Small intestine (tissue), 7 donors: Measurements from ENCODE around the gene CDH23. TPM values are rescaled to one million over a fixed set of nuclear protein-coding genes. Genes with fewer than 3 reads are reported as not detected.

Experiments
- DNase-seq, 2 donors: peaks; one replicate each; pipeline versions ENCODE4 v3.0.0 to v3.0.0-alpha.2; 2013
- FAIRE-seq: peaks from 2 replicates; lab custom pipeline; 2012; peaks lifted over from hg19 to GRCh38; lab: Jason Lieb, UNC
- H3K27ac ChIP-seq, 3 donors: one replicate each; pipeline ENCODE4 v1.5.1; 2013; ENCODE audit warnings: low read length in 2 of 3, mild to moderate bottlenecking in 2 of 3, control low read depth in 1 of 3, inconsistent platforms in 1 of 3, low read depth in 1 of 3, moderate library complexity in 1 of 3
- H3K27me3 ChIP-seq, 3 donors: one replicate each; pipeline ENCODE4 v1.6.1; 2013; ENCODE audit warnings: low read length in 3 of 3, inconsistent platforms in 1 of 3; ENCODE audit not compliant: control insufficient read depth in 3 of 3, insufficient read depth in 3 of 3
- H3K36me3 ChIP-seq, 3 donors: one replicate each; pipeline ENCODE4 v1.6.1; 2013; ENCODE audit warnings: low read length in 3 of 3, inconsistent platforms in 1 of 3, low read depth in 1 of 3, mild to moderate bottlenecking in 1 of 3, moderate library complexity in 1 of 3; ENCODE audit not compliant: control insufficient read depth in 3 of 3, insufficient read depth in 2 of 3
- H3K4me1 ChIP-seq, 3 donors: one replicate each; pipeline ENCODE4 v1.6.1; 2013; ENCODE audit warnings: low read length in 2 of 3, inconsistent platforms in 1 of 3, low read depth in 1 of 3, mild to moderate bottlenecking in 1 of 3, moderate library complexity in 1 of 3; ENCODE audit not compliant: control insufficient read depth in 3 of 3, insufficient read depth in 2 of 3
- H3K4me3 ChIP-seq, 3 donors: one replicate each; pipeline ENCODE4 v1.5.1; 2013; ENCODE audit warnings: low read length in 3 of 3, control low read depth in 1 of 3, inconsistent platforms in 1 of 3, low read depth in 1 of 3, mild to moderate bottlenecking in 1 of 3, moderate library complexity in 1 of 3
- H3K9me3 ChIP-seq, 2 donors: one replicate each; pipeline ENCODE4 v1.6.1; 2013; ENCODE audit warnings: low read depth in 1 of 2, low read length in 1 of 2; ENCODE audit not compliant: control insufficient read depth in 2 of 2, insufficient read depth in 1 of 2
- WGBS, 3 donors: extraction: QIAGEN DNeasy Blood & Tissue Kit; methylation state at CpG; one replicate each; pipeline ENCODE4 v1.1.7; 2013; 5-methylcytosine and 5-hydroxymethylcytosine counted together
- polyA plus RNA-seq, 4 donors: library from polyadenylated mRNA; stranded (reverse) in 3 of 4; unstranded in 1 of 4; fragments of 200-250 nt in 3 of 4; fragments of 120-200 nt in 1 of 4; gene quantifications; one replicate each; pipeline versions ENCODE4 v1.2.1 to v1.2.3, GENCODE V29; 2013
- donor health status: healthy with polysubstance abuse.
- donor health status: control.
- donor health status: control.
- donor health status: Bipolar disorder and iron deficiency.
- donor health status: healthy.

Gene CDH23
- polyA plus RNA-seq, 4 donors, result 0.89 to 2.5 (median 1.6) TPM

DNA sequence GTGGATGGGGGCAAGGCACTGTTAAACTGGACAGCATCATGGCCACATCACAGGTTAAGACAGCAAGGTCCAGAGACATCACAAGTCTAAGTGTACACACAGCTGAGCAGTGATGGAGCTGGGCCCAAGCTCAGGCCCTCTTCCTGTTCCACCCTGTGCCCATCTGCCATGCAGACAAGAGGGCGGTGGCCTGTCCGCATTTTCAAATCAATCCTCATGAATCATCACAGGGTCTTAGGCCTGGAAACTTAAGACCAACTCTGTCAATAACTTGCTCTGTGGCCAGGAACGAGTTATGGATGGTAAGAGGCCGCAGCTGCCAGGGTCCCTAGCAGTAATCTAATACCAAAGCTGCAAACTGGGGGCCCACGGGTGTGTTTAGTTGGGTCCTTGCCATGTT, 319.7 kb downstream of the CDH23 start:
- no peaks in the 10 kb centered on the region for H3K27me3 ChIP-seq
- no peak overlapping the region for H3K27ac ChIP-seq
- peaks cover 0 to 21% (median 8%) of the 10 kb centered on the region in 3 donors for H3K4me1 ChIP-seq
- no peak overlapping the region for H3K4me3 ChIP-seq
- DNase-seq (no peak), FAIRE-seq (no peak)
- H3K36me3 ChIP-seq, result no peaks in the 10 kb centered on the region
- no peaks in the 10 kb centered on the region for H3K9me3 ChIP-seq
- 90 to 96% (median 93%) methylated on average over 5 of the region's 5 CpGs for WGBS, 3 donors

DNA sequence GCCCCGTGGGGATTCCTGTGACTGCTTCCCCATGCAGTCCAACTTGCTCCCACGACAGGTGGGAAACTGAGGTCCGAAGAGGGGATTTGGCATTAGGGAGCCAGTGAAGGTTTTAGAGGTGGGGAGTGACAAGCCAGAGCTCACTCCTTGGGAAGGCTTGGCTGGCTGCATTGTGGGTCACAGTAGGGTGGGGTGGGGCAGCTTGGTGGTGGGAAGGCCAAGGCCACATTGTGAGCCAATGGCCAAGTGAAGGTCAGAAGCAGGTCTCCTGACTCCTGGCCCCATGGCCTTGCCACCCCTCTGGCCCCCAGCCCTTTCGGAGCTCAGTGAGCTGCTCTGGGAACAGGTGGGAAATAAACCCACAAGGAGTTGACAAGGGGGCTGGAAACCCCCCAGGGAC, 320.3 kb downstream of the CDH23 start:
- Histone ChIP-seq H3K9me3 (no peaks in the 10 kb centered on the region), H3K36me3 (no peaks in the 10 kb centered on the region), H3K27ac (no peak overlapping the region), H3K27me3 (no peaks in the 10 kb centered on the region), H3K4me1 (peaks cover 0 to 21% (median 8%) of the 10 kb centered on the region in 3 donors), H3K4me3 (no peak overlapping the region)
- 86 to 94% (median 89%) methylated on average over 4 of the region's 4 CpGs for WGBS, 3 donors
- DNase-seq, result no peak
- FAIRE-seq, result no peak

DNA sequence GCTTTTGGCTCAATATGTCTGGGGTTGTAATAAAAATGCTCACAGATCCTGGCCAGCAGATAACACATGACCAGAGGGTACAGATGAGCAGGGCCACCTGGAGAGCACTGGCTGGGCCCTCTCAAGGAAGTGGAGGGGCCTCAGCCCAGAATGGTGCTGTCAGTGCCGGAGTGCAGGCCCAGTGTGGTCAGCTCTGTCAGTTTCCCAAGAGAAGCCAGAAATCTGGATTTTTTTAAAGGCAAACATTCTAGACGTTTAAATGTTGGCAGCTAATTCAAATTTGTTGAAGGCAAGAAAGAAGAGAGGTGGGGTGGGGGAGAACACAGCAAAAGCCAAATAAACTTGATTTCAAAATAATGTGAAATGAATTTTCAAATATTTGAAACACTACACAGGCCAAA, 320.8 kb downstream of the CDH23 start:
- Histone ChIP-seq H3K36me3 (no peaks in the 10 kb centered on the region), H3K4me3 (no peak overlapping the region), H3K4me1 (peaks cover 0 to 21% (median 8%) of the 10 kb centered on the region in 3 donors), H3K27me3 (no peaks in the 10 kb centered on the region), H3K27ac (no peak overlapping the region), H3K9me3 (peaks cover 0 to 1% of the 10 kb centered on the region in 2 donors)
- DNase-seq (no peak), FAIRE-seq (no peak)
- 54 to 82% (median 74%) methylated on average over 2 of the region's 2 CpGs for WGBS, 3 donors

DNA sequence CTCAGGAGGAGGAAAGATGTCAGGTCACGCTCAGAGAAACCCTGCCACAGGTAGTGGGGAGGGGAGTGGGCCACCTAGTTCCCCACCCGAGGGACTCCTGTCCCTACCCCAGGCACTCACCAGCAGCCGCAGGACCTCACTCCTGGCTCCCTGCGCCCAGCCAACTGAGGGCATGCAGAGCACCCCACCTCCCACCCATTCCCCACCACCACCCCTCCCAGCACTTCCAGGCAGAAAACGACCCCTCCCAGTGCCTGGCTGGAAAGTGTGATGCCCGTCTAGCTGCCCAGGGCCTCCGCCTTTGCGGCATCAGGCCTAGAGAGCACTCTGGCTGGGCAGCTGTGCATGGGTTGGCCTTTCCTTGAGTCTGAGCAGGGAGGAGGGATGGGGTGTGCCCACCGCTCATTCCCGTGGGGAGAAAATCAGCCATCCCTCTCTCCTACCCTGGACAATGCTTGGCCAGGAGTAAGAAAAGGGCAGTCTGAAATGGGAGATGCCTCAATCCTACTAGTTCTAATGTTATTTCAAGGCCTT, 321.5 kb downstream of the CDH23 start:
- no peak for FAIRE-seq
- no peaks in the 10 kb centered on the region for H3K27me3 ChIP-seq
- no peak for DNase-seq
- no peak overlapping the region for H3K4me3 ChIP-seq
- peaks cover 0 to 15% (median 8%) of the 10 kb centered on the region in 3 donors for H3K4me1 ChIP-seq
- H3K9me3 ChIP-seq, result peaks cover 0 to 4% of the 10 kb centered on the region in 2 donors
- no peak overlapping the region for H3K27ac ChIP-seq
- WGBS, 3 donors, result 81 to 90% (median 89%) methylated on average over 10 of the region's 10 CpGs
- no peaks in the 10 kb centered on the region for H3K36me3 ChIP-seq

DNA sequence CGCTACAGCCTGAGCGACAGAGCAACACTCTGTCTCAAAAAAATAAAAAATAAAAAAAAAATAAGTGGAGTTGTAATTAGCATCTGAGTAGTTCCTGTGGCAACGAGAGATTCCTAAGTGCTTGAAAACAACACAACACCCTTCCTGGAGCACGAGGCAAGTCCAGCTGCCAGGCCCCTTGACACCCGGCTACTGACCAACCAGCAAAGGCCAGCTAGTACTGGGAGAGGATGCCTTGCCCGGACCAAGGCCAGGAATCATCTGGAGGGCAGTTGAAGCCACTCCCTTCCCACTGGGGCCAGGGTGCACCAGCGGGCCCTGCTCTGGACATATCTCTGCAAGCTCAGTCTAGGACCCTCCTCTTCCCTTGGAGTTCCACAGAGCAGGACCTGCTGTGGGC, 322.3 kb downstream of the CDH23 start:
- Histone ChIP-seq H3K4me1 (peaks cover 0 to 7% (median 4%) of the 10 kb centered on the region in 3 donors), H3K36me3 (no peaks in the 10 kb centered on the region), H3K27me3 (no peaks in the 10 kb centered on the region), H3K27ac (no peak overlapping the region), H3K9me3 (peaks cover 0 to 4% of the 10 kb centered on the region in 2 donors), H3K4me3 (no peak overlapping the region)
- no peak for FAIRE-seq
- 63 to 74% (median 73%) methylated on average over 7 of the region's 7 CpGs for WGBS, 3 donors
- DNase-seq, result no peak

DNA sequence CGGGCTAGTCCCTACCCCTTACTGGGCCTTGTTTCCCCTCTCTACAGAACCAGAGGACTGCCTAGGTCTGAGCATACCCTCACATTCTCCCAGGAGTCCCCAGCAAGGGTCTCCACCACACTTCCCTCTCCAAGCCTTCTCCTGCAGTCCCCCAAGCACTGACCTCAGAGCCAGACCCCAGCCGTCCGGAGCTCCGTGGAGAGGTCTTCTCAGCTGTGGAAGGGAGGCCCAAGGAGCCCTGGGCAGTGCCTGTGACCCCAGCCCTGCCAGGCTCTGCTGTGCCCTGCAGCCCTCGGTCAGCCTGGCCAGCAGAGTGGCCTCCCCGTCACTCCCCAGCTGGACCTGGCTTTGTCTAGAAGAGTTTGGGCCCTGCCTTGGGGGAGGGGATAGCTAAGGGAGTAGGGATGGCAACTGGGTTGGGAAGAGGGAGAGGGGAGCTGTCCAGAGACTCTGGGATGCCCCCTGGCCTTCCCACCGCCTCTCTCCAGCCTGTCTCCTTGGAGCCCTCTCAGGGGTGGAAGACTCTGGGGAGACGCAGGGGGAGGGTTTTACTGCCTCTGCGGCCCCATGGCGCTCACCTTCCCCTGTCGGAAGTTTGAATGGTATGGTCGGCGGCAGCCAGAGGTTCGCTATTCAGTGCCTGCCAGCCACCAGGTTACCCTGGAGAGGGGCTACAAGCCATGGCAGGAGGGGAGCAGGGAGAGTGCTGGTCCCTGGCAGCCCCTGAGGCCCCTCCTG, 322.9 kb downstream of the CDH23 start, which contains the start of gene C10orf105:
Gene C10orf105, minus strand, starts transcription at position 315 of the 738 bp plus-strand sequence. CDS start 3,441 bp downstream, outside the sequence.
- Histone ChIP-seq H3K36me3 (no peaks in the 10 kb centered on the region), H3K4me1 (peaks cover 0 to 1% (median 0%) of the 10 kb centered on the region in 3 donors), H3K9me3 (peaks cover 0 to 4% of the 10 kb centered on the region in 2 donors), H3K27ac (no peak within 1 kb of the TSS), H3K27me3 (no peaks in the 10 kb centered on the region), H3K4me3 (no peak within 1 kb of the TSS)
- FAIRE-seq, result no peak
- 88 to 93% (median 89%) methylated on average over 8 to 14 of the region's 14 CpGs for WGBS, 3 donors
- no peak for DNase-seq

DNA sequence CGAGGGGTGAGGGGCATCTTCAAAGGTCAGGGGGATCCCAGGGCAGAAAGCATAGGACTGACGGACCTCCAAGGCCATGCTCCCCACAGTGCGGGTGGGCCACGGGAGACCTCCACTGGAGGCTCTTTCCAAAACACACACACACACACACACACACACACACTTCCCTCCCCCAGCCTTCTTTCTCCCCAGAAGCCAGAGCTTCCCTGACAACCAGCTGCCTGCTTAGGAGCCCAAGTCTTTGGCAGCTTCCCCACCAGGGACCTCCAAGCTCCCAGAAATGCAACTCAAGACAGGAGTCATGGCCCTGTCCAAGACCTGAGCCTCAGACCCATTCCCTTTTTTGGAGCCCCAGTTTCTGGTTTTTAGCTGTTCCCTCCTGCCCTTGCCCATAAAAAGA, 323.6 kb downstream of the CDH23 start:
- FAIRE-seq, result no peak
- H3K4me1 ChIP-seq, result no peaks in the 10 kb centered on the region
- 69 to 86% (median 81%) methylated on average over 4 of the region's 4 CpGs for WGBS, 3 donors
- H3K27ac ChIP-seq, result no peak overlapping the region
- H3K36me3 ChIP-seq, result no peaks in the 10 kb centered on the region
- H3K4me3 ChIP-seq, result no peak overlapping the region
- no peak for DNase-seq
- H3K9me3 ChIP-seq, result peaks cover 0 to 4% of the 10 kb centered on the region in 2 donors
- no peaks in the 10 kb centered on the region for H3K27me3 ChIP-seq

DNA sequence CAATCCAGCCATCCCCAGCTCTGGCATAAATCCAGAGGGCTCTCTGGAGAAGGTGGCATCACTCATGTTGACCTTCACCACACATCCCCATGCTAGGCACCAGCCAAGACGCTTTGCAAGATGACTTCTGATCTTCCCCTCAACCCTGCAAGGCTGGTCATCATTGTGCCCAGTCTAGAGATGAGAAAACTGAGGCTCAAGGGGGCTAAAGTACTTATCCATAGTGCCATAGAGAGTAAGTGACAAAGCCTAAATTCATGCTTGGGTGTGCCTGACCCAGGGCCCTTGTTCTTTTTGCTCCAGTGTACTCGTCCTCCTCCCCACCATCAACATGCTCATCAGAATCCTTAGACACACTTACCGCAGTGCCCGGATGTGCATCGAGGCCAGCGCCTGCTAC, 324.6 kb downstream of the CDH23 start:
- Histone ChIP-seq H3K9me3 (peaks cover 0 to 4% of the 10 kb centered on the region in 2 donors), H3K4me3 (no peak overlapping the region), H3K4me1 (peaks cover 0 to 8% (median 4%) of the 10 kb centered on the region in 3 donors), H3K36me3 (no peaks in the 10 kb centered on the region), H3K27me3 (no peaks in the 10 kb centered on the region), H3K27ac (no peak overlapping the region)
- DNase-seq, result no peak
- 94 to 96% (median 94%) methylated on average over 6 of the region's 6 CpGs for WGBS, 3 donors
- no peak for FAIRE-seq
